Fibroblast of mammary gland (primary cell): ENCODE measurements around the gene HOOK2.
"Not testable (repeated sequence)": the region's sequence is repeated elsewhere in the genome, so short reads cannot be mapped to it uniquely, and the experiment has no call there.

Experiments
- DNase-seq: peaks from one replicate; pipeline ENCODE4 v3.0.0-alpha.2; 2010; ENCODE audit warnings: low read depth
- H3K4me3 ChIP-seq: 2 replicates; pipeline ENCODE4 v1.5.1; 2011; ENCODE audit warnings: low read depth, mild to moderate bottlenecking, low read length, moderate library complexity; ENCODE audit not compliant: control insufficient read depth
- CTCF ChIP-seq: conservative IDR thresholded peaks from 2 replicates; pipeline ENCODE4 v1.5.1; 2011; ENCODE audit warnings: low read depth, low read length, inconsistent platforms; ENCODE audit not compliant: control insufficient read depth, insufficient read depth

HOOK2 gene

GRCh38 chr19:12715102-12715501 lies 60.2 kb downstream of the HOOK2 start:
- no peak for TF ChIP-seq CTCF
- H3K4me3 ChIP-seq: no peak overlapping the region
- no peak for DNase-seq

GRCh38 chr19:12713304-12713703 lies 62.0 kb downstream of the HOOK2 start:
- DNase-seq: not testable (repeated sequence)

More at GRCh38 chr19:12713304-12713703, 62.0 kb downstream of the HOOK2 start:
- H3K4me3 ChIP-seq: not testable (repeated sequence)
